Liver (tissue), 9 donors: ENCODE data around the gene TEX2. TPM values are rescaled to one million over a fixed set of nuclear protein-coding genes. Genes with fewer than 3 reads are reported as not detected.

Experiments used
- DNase-seq: peaks from one replicate; pipeline ENCODE4 v3.0.0-alpha.2; 2017; ENCODE audit warnings: low spot score
- H3K27ac ChIP-seq, 2 donors: one replicate each; pipeline ENCODE4 v1.7.0; 2013; ENCODE audit warnings: inconsistent platforms in 2 of 2, low read length in 2 of 2, control low read depth in 1 of 2, low read depth in 1 of 2, mild to moderate bottlenecking in 1 of 2
- H3K27me3 ChIP-seq, 4 donors: one replicate each; pipeline versions ENCODE4 v1.6.1 to v1.7.0; 2013; ENCODE audit warnings: low read length in 3 of 4, inconsistent platforms in 1 of 4, mild to moderate bottlenecking in 1 of 4, moderate library complexity in 1 of 4; ENCODE audit not compliant: control insufficient read depth in 4 of 4, insufficient read depth in 4 of 4
- H3K36me3 ChIP-seq, 4 donors: one replicate each; pipeline versions ENCODE4 v1.6.1 to v1.7.0; 2013; ENCODE audit warnings: low read length in 3 of 4, mild to moderate bottlenecking in 3 of 4, low read depth in 1 of 4, moderate library complexity in 1 of 4; ENCODE audit not compliant: control insufficient read depth in 4 of 4, insufficient read depth in 3 of 4
- H3K4me1 ChIP-seq, 4 donors: one replicate each; pipeline versions ENCODE4 v1.6.1 to v1.7.0; 2013; ENCODE audit warnings: low read length in 3 of 4, mild to moderate bottlenecking in 3 of 4, moderate library complexity in 1 of 4; ENCODE audit not compliant: control insufficient read depth in 4 of 4, insufficient read depth in 4 of 4
- H3K4me3 ChIP-seq, 3 donors: one replicate each; pipeline versions ENCODE4 v1.6.1 to v1.7.0; 2013; ENCODE audit warnings: low read length in 3 of 3, control low read depth in 1 of 3, low read depth in 1 of 3, mild to moderate bottlenecking in 1 of 3
- H3K9ac ChIP-seq, 2 donors: one replicate each; pipeline ENCODE4 v1.7.0; 2013; ENCODE audit warnings: low read length in 2 of 2, mild to moderate bottlenecking in 2 of 2, moderate library complexity in 2 of 2, control low read depth in 1 of 2, low read depth in 1 of 2
- H3K9me3 ChIP-seq, 4 donors: one replicate each; pipeline versions ENCODE4 v1.6.1 to v1.7.0; 2013; ENCODE audit warnings: low read length in 3 of 4; ENCODE audit not compliant: control insufficient read depth in 4 of 4
- EGR1 ChIP-seq, 2 donors: IDR thresholded peaks; 2 replicates each; pipeline ENCODE4 v1.6.1; 2016 to 2018; ENCODE audit warnings: antibody characterized with exemption in 2 of 2, low read depth in 2 of 2
- FOXA1 ChIP-seq: IDR thresholded peaks from 2 replicates; pipeline ENCODE4 v1.6.1; 2016; ENCODE audit warnings: antibody characterized with exemption
- FOXA2 ChIP-seq: IDR thresholded peaks from 2 replicates; pipeline ENCODE4 v1.6.1; 2016; ENCODE audit warnings: antibody characterized with exemption
- GABPA ChIP-seq, 2 donors: IDR thresholded peaks in 1 of 2; conservative IDR thresholded peaks in 1 of 2; 2 replicates each; pipeline ENCODE4 v1.6.1; 2016; ENCODE audit warnings: antibody characterized with exemption in 2 of 2, mild to moderate bottlenecking in 1 of 2, moderate library complexity in 1 of 2
- HNF4A ChIP-seq, 2 donors: conservative IDR thresholded peaks; 2 replicates each; pipeline ENCODE4 v1.6.1; 2016; ENCODE audit warnings: antibody characterized with exemption in 2 of 2, mild to moderate bottlenecking in 2 of 2
- MAX ChIP-seq: IDR thresholded peaks from 2 replicates; pipeline ENCODE4 v1.6.1; 2016; ENCODE audit warnings: antibody characterized with exemption
- NR2F2 ChIP-seq: IDR thresholded peaks from 2 replicates; pipeline ENCODE4 v1.6.1; 2016; ENCODE audit warnings: antibody characterized with exemption
- RAD21 ChIP-seq, 2 donors: IDR thresholded peaks; 2 replicates each; pipeline ENCODE4 v1.6.1; 2016; ENCODE audit warnings: antibody characterized with exemption in 2 of 2, mild to moderate bottlenecking in 2 of 2
- REST ChIP-seq: IDR thresholded peaks from 2 replicates; pipeline ENCODE4 v1.6.1; 2016; ENCODE audit warnings: antibody characterized with exemption, mild to moderate bottlenecking
- SP1 ChIP-seq: IDR thresholded peaks from 2 replicates; pipeline ENCODE4 v1.6.1; 2018; ENCODE audit warnings: antibody characterized with exemption, mild to moderate bottlenecking
- TAF1 ChIP-seq: conservative IDR thresholded peaks from 2 replicates; pipeline ENCODE4 v1.6.1; 2016; ENCODE audit warnings: antibody characterized with exemption, mild to moderate bottlenecking
- WGBS: extraction: QIAGEN DNeasy Blood & Tissue Kit; methylation state at CpG from one replicate; pipeline ENCODE4 v1.1.7; 2013; 5-methylcytosine and 5-hydroxymethylcytosine counted together
- polyA plus RNA-seq, 2 donors: library from polyadenylated mRNA; stranded (reverse) in 1 of 2; unstranded in 1 of 2; fragments of 200-250 nt in 1 of 2; fragments of >200 nt in 1 of 2; fragmentation: Nextera tagmentation in 1 of 2; extraction: Ambion mirVana in 1 of 2; gene quantifications; one replicate each; pipeline versions ENCODE4 v1.2.1 to v1.2.3, GENCODE V29; 2013 to 2015
- total RNA-seq, 2 donors: library from RNA; depleted of rRNA; stranded (reverse); fragments of >200 nt; gene quantifications; one replicate each; pipeline ENCODE4 v1.2.3, GENCODE V29; 2014
- TF ChIP-seq, protein P1 (sequence below): IDR thresholded peaks from 2 replicates; pipeline ENCODE4 v1.6.1; 2016; ENCODE audit warnings: antibody characterized with exemption
- TF ChIP-seq, protein P2 (sequence below): IDR thresholded peaks from 2 replicates; pipeline ENCODE4 v1.6.1; 2016; ENCODE audit warnings: antibody characterized with exemption
- TF ChIP-seq, protein P3 (sequence below): fragments of 150-350 bp; IDR thresholded peaks from 2 replicates; pipeline ENCODE4 v1.5.1; 2017; ENCODE audit warnings: improper control_type of control experiment, low read depth, low read length; ENCODE audit not compliant: missing input control
- donor health status: healthy.
- donor health status: healthy.
- donor health status: healthy.
- donor health status: healthy.
- donor health status: healthy.

The TEX2 gene
- total and polyA plus RNA-seq, 4 donors, result 15.9 to 39.8 (median 28.2) TPM

DNA sequence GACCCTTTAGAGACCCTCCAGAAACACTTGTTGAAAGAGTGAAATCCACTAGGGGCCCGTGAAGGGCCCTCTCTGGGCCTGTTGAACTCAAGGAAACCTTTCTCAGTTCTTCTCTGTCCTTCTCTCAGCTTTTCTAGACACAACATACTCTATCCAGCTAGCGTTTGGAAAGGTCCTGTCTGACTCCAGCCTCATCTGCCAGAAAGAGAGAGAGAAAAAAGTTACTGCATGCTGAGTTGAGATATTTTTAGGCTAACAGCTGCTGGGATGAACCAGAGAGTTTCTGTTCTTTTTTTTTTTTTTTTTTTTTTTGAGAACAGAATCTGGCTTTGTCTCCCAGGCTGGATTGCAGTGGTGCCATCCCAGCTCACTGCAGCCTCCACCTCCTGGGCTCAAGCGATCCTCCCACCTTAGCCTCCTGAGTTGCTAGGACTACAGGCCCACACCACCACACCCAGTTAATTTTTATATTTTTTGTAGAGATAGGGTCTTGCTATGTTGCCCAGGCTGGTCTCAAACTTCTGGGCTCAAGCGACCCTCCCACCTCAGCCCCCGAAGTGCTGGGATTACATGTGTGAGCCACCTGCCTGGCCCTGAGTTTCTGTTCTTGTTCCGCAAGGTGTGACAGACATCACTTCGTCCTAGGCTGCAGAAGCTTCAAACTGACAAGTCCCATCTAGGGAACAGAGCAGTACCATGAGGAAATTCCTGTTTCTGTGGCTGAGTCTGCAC is 14.9 kb upstream of the TEX2 start:
- Histone ChIP-seq H3K9ac (no peak overlapping the region), H3K27ac (no peak overlapping the region), H3K27me3 (no peaks in the 10 kb centered on the region), H3K9me3 (no peaks in the 10 kb centered on the region), H3K4me3 (no peak overlapping the region), H3K36me3 (no peaks in the 10 kb centered on the region), H3K4me1 (peaks cover 0 to 8% (median 4%) of the 10 kb centered on the region in 4 donors)
- DNase-seq, result no peak
- TF ChIP-seq NR2F2, result peak; percentile 12
- peak in 1 of 2 donors; percentile 7 for TF ChIP-seq RAD21 (IDR thresholded peaks at IDR 0.05)
- TF ChIP-seq MAX, result no peak
- 87% methylated on average over 7 of the region's 7 CpGs for WGBS

DNA sequence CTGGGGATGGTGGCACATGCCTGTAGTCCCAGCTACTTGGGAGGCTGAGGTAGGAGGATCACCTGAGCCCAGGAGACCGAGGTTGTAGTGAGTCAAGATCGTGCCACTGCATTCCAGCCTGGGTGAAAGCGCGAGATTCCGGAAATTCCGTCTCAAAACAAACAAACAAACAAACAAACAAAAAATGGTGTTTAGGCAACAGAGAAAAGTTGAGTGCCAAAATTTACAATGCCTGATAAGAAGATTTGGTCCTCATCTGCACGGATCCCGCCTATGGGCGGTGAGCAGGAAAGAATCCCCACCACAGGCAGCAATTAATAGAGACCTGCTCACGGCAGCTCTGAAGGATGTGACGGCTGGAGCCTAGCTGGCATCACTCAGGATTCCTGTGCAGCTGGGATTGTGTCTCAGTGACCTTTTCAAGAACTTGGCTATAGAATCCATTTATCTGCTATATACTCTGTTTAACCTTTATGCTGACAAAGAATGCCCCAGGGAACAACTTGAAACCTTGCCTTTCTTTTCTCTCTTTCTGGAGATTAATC is 14.0 kb upstream of the TEX2 start:
- no peak overlapping the region for H3K27ac ChIP-seq
- TF ChIP-seq REST (no peak), MAX (no peak), RAD21 (IDR thresholded peaks at IDR 0.05) (no peak), NR2F2 (no peak), FOXA2 (no peak), TAF1 (no peak), GABPA (IDR thresholded peaks at IDR 0.05 in 1 of 2, conservative IDR thresholded peaks at IDR 0.05 in 1 of 2) (no peak), HNF4A (conservative IDR thresholded peaks at IDR 0.05) (no peak), FOXA1 (no peak), EGR1 (IDR thresholded peaks at IDR 0.05; ENCODE audit: low read depth in 2 of 2) (no peak), SP1 (no peak)
- TF ChIP-seq, protein P1, sequence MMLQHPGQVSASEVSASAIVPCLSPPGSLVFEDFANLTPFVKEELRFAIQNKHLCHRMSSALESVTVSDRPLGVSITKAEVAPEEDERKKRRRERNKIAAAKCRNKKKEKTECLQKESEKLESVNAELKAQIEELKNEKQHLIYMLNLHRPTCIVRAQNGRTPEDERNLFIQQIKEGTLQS, result no peak
- TF ChIP-seq, protein P2, sequence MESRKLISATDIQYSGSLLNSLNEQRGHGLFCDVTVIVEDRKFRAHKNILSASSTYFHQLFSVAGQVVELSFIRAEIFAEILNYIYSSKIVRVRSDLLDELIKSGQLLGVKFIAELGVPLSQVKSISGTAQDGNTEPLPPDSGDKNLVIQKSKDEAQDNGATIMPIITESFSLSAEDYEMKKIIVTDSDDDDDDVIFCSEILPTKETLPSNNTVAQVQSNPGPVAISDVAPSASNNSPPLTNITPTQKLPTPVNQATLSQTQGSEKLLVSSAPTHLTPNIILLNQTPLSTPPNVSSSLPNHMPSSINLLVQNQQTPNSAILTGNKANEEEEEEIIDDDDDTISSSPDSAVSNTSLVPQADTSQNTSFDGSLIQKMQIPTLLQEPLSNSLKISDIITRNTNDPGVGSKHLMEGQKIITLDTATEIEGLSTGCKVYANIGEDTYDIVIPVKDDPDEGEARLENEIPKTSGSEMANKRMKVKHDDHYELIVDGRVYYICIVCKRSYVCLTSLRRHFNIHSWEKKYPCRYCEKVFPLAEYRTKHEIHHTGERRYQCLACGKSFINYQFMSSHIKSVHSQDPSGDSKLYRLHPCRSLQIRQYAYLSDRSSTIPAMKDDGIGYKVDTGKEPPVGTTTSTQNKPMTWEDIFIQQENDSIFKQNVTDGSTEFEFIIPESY, result no peak
- TF ChIP-seq, protein P3, sequence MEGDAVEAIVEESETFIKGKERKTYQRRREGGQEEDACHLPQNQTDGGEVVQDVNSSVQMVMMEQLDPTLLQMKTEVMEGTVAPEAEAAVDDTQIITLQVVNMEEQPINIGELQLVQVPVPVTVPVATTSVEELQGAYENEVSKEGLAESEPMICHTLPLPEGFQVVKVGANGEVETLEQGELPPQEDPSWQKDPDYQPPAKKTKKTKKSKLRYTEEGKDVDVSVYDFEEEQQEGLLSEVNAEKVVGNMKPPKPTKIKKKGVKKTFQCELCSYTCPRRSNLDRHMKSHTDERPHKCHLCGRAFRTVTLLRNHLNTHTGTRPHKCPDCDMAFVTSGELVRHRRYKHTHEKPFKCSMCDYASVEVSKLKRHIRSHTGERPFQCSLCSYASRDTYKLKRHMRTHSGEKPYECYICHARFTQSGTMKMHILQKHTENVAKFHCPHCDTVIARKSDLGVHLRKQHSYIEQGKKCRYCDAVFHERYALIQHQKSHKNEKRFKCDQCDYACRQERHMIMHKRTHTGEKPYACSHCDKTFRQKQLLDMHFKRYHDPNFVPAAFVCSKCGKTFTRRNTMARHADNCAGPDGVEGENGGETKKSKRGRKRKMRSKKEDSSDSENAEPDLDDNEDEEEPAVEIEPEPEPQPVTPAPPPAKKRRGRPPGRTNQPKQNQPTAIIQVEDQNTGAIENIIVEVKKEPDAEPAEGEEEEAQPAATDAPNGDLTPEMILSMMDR, result no peak

More for the DNA sequence above, 14.0 kb upstream of the TEX2 start:
- Histone ChIP-seq H3K4me1 (peaks cover 0 to 5% (median 3%) of the 10 kb centered on the region in 4 donors), H3K36me3 (no peaks in the 10 kb centered on the region), H3K27me3 (no peaks in the 10 kb centered on the region), H3K9ac (no peak overlapping the region), H3K4me3 (no peak overlapping the region), H3K9me3 (no peaks in the 10 kb centered on the region)
- DNase-seq, result no peak
- 87% methylated on average over 11 of the region's 11 CpGs for WGBS
